Left lung (tissue), 10 donors: Measurements from ENCODE around the gene LILRB3. TPM values are rescaled to one million over a fixed set of nuclear protein-coding genes. Genes with fewer than 3 reads are reported as not detected.
A peak's percentile ranks its signal among the peaks of the same experiment; 100 is the strongest.
"Not testable (repeated sequence)": the region's sequence is repeated elsewhere in the genome, so short reads cannot be mapped to it uniquely, and the experiment has no call there.

ENCODE experiments used
- ATAC-seq: fragments of 200-7000 bp; cut with Tn5 transposase; one replicate; pipeline ENCODE4 v1.9.1; 2020; ENCODE audit warnings: moderate library complexity
- DNase-seq, 4 donors: peaks; one replicate each; pipeline ENCODE4 v3.0.0-alpha.2; 2013 to 2020
- H3K27ac ChIP-seq, 2 donors: fragments of 200-600 bp; sonication (generic) in 1 of 2; one replicate each; pipeline versions ENCODE4 v1.5.0 to v1.8.0; 2020 to 2021
- H3K27me3 ChIP-seq, 2 donors: fragments of 200-600 bp; sonication (generic) in 1 of 2; one replicate each; pipeline versions ENCODE4 v1.5.0 to v1.8.0; 2020 to 2021
- H3K36me3 ChIP-seq, 2 donors: fragments of 200-600 bp; sonication (generic) in 1 of 2; one replicate each; pipeline versions ENCODE4 v1.5.0 to v1.8.0; 2020 to 2021
- H3K4me1 ChIP-seq, 2 donors: fragments of 200-600 bp; one replicate each; pipeline ENCODE4 v1.8.0; 2021
- H3K4me3 ChIP-seq, 2 donors: fragments of 200-600 bp; sonication (generic) in 1 of 2; one replicate each; pipeline versions ENCODE4 v1.5.0 to v1.8.0; 2020 to 2021; ENCODE audit warnings: mild to moderate bottlenecking in 1 of 2
- H3K9me3 ChIP-seq, 2 donors: fragments of 200-600 bp; sonication (generic) in 1 of 2; one replicate each; pipeline versions ENCODE4 v1.5.0 to v1.8.0; 2020 to 2021
- CTCF ChIP-seq, 2 donors: fragments of 200-600 bp; sonication (generic) in 1 of 2; IDR thresholded peaks; one replicate each; pipeline versions ENCODE4 v1.5.0 to v1.8.0; 2021; ENCODE audit warnings: antibody characterized with exemption in 2 of 2
- intact Hi-C, 2 donors: fragments of 100-400 bp; cut with DNase I; formaldehyde crosslinking; loops; one replicate each; pipeline versions ENCODE4 v1.11.2 to v1.14.2; 2022
- polyA plus RNA-seq, 6 donors: library from polyadenylated mRNA; unstranded; fragments of 120-200 nt; gene quantifications; one replicate each; pipeline ENCODE4 v1.2.1, GENCODE V29; 2013; ENCODE audit not compliant: insufficient read length in 6 of 6
- total RNA-seq, 2 donors: library from RNA; stranded (reverse); fragmentation: NEBNext Ultra II Directional; extraction: Animal tissue kit (Norgen Biotek cat#: 25700); gene quantifications; one replicate each; pipeline ENCODE4 v1.2.1, GENCODE V29; 2021
- donor health status: DM: no; HTN: yes; CAD: no.
- donor health status: DM: no; HTN: no; CAD: no.

LILRB3 gene
- total and polyA plus RNA-seq, 8 donors: 2.1 to 90.8 (median 2.6) TPM

DNA sequence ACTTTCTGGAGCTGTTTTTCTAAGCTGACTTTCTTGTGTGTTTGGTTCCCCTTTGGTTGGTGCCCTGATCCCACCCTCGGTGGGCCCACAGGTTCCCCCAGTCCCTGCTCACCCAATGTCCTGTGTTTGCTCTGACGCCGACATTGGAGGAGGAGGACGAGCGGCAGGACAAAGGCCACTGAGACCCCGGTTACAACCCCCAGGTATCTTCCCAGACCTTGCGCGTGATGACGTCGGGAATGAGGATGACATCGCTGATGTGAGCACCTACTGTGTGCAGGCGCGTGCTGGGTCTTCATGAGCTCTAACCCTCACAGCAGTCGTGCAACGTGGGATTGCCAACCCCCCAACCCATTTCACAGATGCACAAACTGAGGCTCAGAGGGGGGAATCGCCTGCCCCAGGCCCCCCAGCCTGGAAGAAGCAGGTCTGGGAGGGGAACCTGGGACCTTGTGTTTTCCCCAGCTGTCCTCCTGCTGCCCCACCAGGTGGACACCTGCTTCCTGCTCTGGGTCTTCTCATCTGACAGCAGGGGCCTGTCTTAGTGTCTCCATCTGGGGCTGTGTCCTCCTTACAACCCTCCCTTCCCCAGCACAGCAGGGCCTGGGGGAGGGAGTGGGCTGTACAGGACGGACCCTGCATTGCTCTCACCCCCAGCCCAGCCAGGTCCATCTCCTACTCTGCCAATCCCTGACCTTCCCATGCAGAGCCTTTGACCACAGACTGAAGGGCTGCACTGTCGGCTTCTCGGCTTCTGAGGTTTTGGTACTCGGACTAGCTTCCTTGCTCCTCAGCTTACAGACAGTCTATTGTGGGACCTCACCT is 24.5 kb upstream of the LILRB3 start:
- H3K27ac ChIP-seq: peak overlapping the region in 1 of 2 donors; percentile 87
- no peaks in the 10 kb centered on the region for H3K36me3 ChIP-seq
- no peak overlapping the region for H3K4me3 ChIP-seq
- no peak for DNase-seq
- peaks cover 0 to 29% of the 10 kb centered on the region in 2 donors for H3K27me3 ChIP-seq
- no peaks in the 10 kb centered on the region for H3K9me3 ChIP-seq
- no peak for TF ChIP-seq CTCF (IDR thresholded peaks at IDR 0.05)
- intact Hi-C loops: no loop called here
- H3K4me1 ChIP-seq: peaks cover 0 to 33% of the 10 kb centered on the region in 2 donors
- ATAC-seq: peak; percentile 12

DNA sequence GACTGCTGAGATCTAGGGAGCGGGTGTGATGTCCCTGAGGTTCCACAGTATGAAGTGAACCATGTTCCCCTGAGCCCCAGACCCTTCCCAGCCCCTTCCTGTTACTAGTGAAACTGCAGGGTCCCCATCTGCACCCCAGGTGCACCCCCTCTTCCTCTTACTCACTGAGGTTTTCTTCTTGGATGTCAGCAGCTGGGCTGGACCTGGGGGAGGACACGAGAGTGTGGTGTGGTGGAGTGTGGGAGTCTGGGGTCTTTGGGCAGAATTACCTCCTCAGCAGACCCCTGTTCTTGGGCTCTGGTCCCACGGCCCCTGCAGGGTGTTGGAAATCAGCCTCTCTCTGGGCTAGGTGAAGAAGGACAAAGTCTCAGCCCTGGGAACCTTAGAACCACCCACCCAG is 23.1 kb upstream of the LILRB3 start:
- H3K9me3 ChIP-seq: no peaks in the 10 kb centered on the region
- TF ChIP-seq CTCF (IDR thresholded peaks at IDR 0.05): no peak
- no peaks in the 10 kb centered on the region for H3K36me3 ChIP-seq
- ATAC-seq: no peak
- H3K27ac ChIP-seq: no peak overlapping the region
- H3K27me3 ChIP-seq: peaks cover 0 to 34% of the 10 kb centered on the region in 2 donors
- intact Hi-C loops: no loop called here
- DNase-seq: no peak
- H3K4me3 ChIP-seq: no peak overlapping the region
- peaks cover 0 to 36% of the 10 kb centered on the region in 2 donors for H3K4me1 ChIP-seq

DNA sequence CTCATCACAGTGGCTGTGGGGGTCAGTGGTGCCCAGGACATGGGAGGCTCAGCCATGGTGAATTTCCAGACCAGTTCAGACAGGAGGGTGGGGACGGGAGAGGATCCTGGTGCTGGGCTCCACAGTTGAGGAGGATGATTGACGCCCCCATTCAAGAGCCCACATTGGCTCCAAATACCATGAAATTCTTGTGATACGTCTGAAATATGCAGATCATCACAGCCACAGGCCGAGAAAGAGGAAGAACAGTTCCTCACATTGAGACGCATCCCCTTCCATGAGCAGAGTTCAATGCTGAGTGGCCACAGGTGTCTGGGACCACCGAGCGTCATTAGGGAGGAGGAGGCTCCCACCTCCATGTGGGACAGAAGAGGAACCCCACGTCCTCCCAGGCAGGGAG is 21.0 kb upstream of the LILRB3 start:
- ATAC-seq, H3K4me3 ChIP-seq, intact Hi-C loops, H3K36me3 ChIP-seq, H3K9me3 ChIP-seq, H3K27ac ChIP-seq, DNase-seq: not testable (repeated sequence)
- peaks cover 0 to 33% of the 10 kb centered on the region in 2 donors for H3K27me3 ChIP-seq
- H3K4me1 ChIP-seq: peaks cover 0 to 40% of the 10 kb centered on the region in 2 donors

- Histone ChIP-seq H3K4me1 (peaks cover 0 to 28% of the 10 kb centered on the region in 2 donors), H3K27me3 (peaks cover 0 to 26% of the 10 kb centered on the region in 2 donors), H3K27ac (peak within 1 kb of the TSS in 1 of 2 donors; percentile 77), H3K4me3 (peak within 1 kb of the TSS in 1 of 2 donors; percentile 50), H3K36me3 (peaks cover 0 to 17% of the 10 kb centered on the region in 2 donors)
- ATAC-seq (peak; percentile 83), DNase-seq (peak in 2 of 4 donors; percentile 57 to 79)
- intact Hi-C loops, H3K9me3 ChIP-seq: not testable (repeated sequence)
Observed at GRCh38 chr19:54242646-54243045, 19.8 kb upstream of the LILRB3 start, which contains the start of gene LILRA6. LILRA6 (minus strand) TSS chr19:54242790.

DNA sequence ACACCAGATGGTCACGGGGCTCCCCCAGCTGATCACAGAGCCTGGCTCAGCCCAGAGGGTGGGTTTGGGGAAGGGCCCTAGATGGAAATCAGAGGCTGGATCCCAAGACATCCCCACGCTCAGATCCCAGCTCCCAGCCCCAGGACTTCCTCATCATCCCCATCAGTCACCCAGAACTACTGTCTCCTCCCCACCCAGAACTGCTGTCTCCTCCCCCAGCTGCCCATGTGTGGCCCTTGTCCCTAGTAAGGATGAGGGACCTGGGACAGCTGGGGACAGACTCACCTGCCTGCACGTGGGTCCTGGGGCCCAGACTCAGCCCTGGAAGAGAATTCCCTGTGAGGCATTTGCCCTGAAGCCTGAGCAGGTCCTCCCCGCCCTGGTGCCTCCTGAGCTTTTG is 19.4 kb upstream of the LILRB3 start:
- DNase-seq, intact Hi-C loops, H3K9me3 ChIP-seq: not testable (repeated sequence)
- ATAC-seq: peak; percentile 28
- peak overlapping the region in 1 of 2 donors; percentile 77 for H3K27ac ChIP-seq
- peaks cover 0 to 24% of the 10 kb centered on the region in 2 donors for H3K4me1 ChIP-seq
- peak overlapping the region in 1 of 2 donors; percentile 50 for H3K4me3 ChIP-seq
- H3K36me3 ChIP-seq: peaks cover 0 to 22% of the 10 kb centered on the region in 2 donors
- peaks cover 0 to 26% of the 10 kb centered on the region in 2 donors for H3K27me3 ChIP-seq

GRCh38 chr19:54240372-54241336 is 17.8 kb upstream of the LILRB3 start:
- H3K4me1 ChIP-seq, intact Hi-C loops, H3K9me3 ChIP-seq, H3K27ac ChIP-seq, ATAC-seq, DNase-seq: not testable (repeated sequence)
- H3K36me3 ChIP-seq: peaks cover 0 to 37% of the 10 kb centered on the region in 2 donors
- peak overlapping the region in 1 of 2 donors; percentile 50 for H3K4me3 ChIP-seq
- H3K27me3 ChIP-seq: peaks cover 0 to 26% of the 10 kb centered on the region in 2 donors

DNA sequence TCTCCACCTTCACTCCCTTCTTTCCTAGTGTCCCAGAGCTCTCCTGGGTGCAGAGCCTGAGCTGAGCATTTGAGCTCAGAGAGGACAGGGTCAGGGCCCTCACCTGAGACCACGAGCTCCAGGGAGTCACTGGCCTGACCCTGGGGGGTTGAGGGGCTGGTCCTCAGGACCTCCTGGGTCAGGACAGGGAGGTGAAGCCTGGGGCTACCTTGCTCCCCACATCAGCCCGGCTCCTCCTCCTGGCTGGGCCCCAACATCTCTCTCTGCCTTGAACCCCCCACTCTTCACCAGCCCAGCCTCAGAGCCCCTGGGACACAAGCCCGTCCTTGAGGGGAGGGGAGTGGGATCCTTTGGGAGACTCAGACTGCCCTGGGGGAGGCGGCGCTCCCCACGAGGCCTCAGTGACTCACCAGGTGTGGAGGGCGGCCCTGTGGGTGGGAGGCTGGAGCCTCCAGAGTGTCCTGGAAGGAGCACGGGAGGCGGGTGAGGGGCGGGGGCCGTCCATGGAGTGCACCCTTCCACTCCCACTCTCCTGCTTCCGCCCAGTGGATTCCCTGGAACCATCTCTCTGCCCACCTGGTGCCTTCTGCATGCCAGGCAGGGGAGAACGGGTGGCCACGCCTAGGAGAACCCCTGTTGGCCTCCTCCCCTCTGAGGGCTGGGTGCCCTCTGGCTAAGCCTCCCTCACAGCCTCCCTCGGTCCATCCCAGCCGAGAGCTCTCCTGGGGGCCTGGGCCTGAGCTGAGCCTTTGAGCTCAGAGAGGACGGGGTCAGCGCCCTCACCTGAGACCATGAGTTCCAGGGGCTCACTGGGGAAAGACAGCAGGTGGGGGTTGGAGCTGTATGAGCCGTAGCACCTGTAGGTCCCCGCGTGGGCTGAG is 16.9 kb upstream of the LILRB3 start:
- peaks cover 0 to 39% of the 10 kb centered on the region in 2 donors for H3K36me3 ChIP-seq
- H3K4me1 ChIP-seq, intact Hi-C loops, H3K9me3 ChIP-seq, H3K27ac ChIP-seq, DNase-seq, ATAC-seq: not testable (repeated sequence)
- peak overlapping the region in 1 of 2 donors; percentile 50 for H3K4me3 ChIP-seq
- H3K27me3 ChIP-seq: peaks cover 0 to 26% of the 10 kb centered on the region in 2 donors
